AG09309 (cell line): ENCODE data around the gene ARMC5.
"Not testable (repeated sequence)": the region's sequence is repeated elsewhere in the genome, so short reads cannot be mapped to it uniquely, and the experiment has no call there.

Experiments used
- DNase-seq: peaks from one replicate; pipeline ENCODE4 v3.0.0-alpha.2; 2010; ENCODE audit warnings: low read depth
- H3K4me3 ChIP-seq: 2 replicates; pipeline ENCODE4 v1.5.1; 2011; ENCODE audit warnings: mild to moderate bottlenecking, low read depth, low read length, moderate library complexity; ENCODE audit not compliant: control insufficient read depth
- CTCF ChIP-seq: IDR thresholded peaks from 2 replicates; pipeline ENCODE4 v1.5.1; 2011; ENCODE audit warnings: mild to moderate bottlenecking, low read depth, low read length, inconsistent platforms; ENCODE audit not compliant: insufficient read depth, control insufficient read depth; ENCODE audit errors: missing control alignments

The ARMC5 gene

DNA sequence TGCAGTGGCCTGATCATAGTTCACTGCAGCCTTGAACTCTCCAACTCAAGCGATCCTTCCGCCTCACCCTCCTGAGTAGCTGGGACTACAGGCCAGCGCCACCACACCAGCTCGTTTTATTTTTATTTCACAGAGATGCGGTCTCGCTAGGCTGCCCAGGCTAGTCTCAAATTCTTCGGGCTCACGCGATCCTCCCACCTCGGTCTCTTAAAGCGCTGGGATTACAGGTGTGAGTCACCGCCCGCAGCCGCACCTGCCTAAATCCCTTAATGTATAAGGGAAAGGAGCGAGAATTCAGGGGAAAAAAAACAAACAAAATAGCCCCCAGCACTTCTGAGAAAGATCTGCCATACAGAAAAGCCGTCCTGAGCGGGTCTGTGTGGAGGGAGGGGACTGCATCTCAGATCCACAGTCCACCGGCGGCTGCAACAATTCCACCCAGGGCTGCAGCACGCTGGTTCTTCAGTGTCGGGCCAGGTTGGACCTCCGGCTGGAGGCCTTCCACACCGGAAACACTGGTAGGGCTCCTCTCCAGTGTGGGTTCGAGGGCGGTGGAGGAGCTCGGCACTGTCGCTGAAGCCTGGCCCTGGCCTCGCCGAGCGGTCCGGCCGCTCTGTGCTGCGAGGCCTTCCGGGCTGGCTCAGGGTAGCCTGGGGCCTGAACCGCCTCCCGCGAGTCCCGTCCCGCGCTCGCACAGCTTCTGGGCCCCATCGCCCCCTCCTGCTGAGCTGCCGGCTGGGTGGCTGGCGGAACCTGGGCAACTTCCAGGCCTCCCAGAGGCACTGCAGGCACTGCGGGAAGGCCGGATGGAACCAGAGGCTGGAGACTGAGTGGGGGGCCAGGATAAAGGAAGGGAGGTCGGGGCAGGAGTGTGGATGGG lies 23.7 kb upstream of the ARMC5 start:
- H3K4me3 ChIP-seq = no peak overlapping the region
- no peak for DNase-seq
- no peak for TF ChIP-seq CTCF

DNA sequence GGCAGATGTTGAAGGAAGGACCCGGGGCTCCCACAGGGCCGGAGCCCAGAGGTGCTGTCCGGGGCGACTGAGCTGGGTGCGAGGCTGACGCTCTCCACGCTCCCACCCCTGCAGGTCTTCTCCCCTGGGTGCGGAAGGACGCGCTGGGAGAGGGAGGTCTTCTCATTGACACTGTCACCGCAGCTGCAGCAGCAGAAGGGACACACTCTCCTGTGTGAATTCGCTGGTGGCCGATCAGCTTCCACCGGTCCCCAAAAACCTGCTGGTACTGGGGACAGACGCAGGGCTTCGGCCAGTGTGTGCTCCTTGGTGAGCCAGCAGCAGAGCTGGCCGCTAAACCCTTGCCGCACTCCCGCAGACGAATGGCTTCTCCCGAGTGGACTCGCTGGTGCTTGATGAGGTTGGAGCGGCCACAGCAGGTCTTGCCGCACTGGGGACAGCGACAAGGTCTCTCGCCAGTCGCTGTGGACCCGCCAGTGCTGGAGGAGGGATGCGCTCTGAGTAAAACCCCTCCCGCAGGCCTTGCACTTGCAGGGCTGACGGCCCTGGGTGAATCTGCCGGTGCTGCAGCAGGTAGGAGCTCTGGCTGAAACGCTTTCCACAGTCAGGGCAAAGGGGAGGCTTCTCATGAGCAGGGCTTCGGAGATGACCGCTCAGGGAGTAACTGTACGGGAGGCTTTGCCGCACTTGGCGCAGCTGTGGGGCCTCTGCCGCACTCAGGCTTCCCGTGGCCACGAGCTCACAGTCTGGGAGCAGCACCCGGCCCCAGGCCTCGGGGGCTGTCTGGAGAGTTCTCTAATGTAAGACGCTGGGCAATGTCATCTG lies 22.9 kb upstream of the ARMC5 start:
- DNase-seq = no peak
- TF ChIP-seq CTCF = no peak
- H3K4me3 ChIP-seq = no peak overlapping the region

- no peak for TF ChIP-seq CTCF
- no peak for DNase-seq
Measured at GRCh38 chr16:31438414-31438813, 20.9 kb upstream of the ARMC5 start.

GRCh38 chr16:31439023-31439422 lies 20.3 kb upstream of the ARMC5 start:
- not testable (repeated sequence) for H3K4me3 ChIP-seq, DNase-seq

More at GRCh38 chr16:31438414-31438813, 20.9 kb upstream of the ARMC5 start:
- no peak overlapping the region for H3K4me3 ChIP-seq

- no peak for TF ChIP-seq CTCF
- no peak overlapping the region for H3K4me3 ChIP-seq
- no peak for DNase-seq
Measured at GRCh38 chr16:31439519-31439918, 19.8 kb upstream of the ARMC5 start.

GRCh38 chr16:31440516-31441184 lies 18.7 kb upstream of the ARMC5 start:
- TF ChIP-seq CTCF = no peak
- no peak for DNase-seq

More at GRCh38 chr16:31440516-31441184, 18.7 kb upstream of the ARMC5 start:
- no peak overlapping the region for H3K4me3 ChIP-seq
